CD4-positive, alpha-beta T cell (primary cell): ENCODE data around the gene CKLF. TPM values are rescaled to one million over a fixed set of nuclear protein-coding genes. Genes with fewer than 3 reads are reported as not detected.
"Not testable (repeated sequence)": the region's sequence is repeated elsewhere in the genome, so short reads cannot be mapped to it uniquely, and the experiment has no call there.

ENCODE experiments used
- ATAC-seq: fragments of 200-7000 bp; cut with Tn5 transposase; one replicate; pipeline ENCODE4 v1.10.0; 2022; ENCODE audit warnings: mild to moderate bottlenecking; ENCODE audit not compliant: poor library complexity
- CTCF ChIA-PET: fragments of 350-600 bp; sonication (Branson Sonifier 250); formaldehyde crosslinking; loops from one replicate; lab custom pipeline; 2021; ENCODE audit warnings: antibody characterized with exemption, inconsistent platforms; lab: Charles Lee
- POLR2A ChIA-PET: fragments of 350-600 bp; sonication (Branson Sonifier 250); formaldehyde crosslinking; loops from one replicate; lab custom pipeline; 2021; ENCODE audit warnings: antibody characterized with exemption, inconsistent platforms; lab: Charles Lee
- DNase-seq, 14 experiments: peaks; one replicate each; pipeline ENCODE4 v3.0.0-alpha.2; 2013 to 2020; ENCODE audit warnings: mixed read lengths in 2 of 14
- H3K27ac ChIP-seq, 2 donors: one replicate each; pipeline versions ENCODE4 v1.5.1 to v1.7.0; 2013; ENCODE audit warnings: low read length in 2 of 2, low read depth in 1 of 2, mild to moderate bottlenecking in 1 of 2
- H3K27me3 ChIP-seq, 2 experiments: 1 replicate in 1 of 2; 2 replicates in 1 of 2; pipeline versions ENCODE4 v1.6.1 to v1.7.0; 2013; ENCODE audit warnings: low read length in 2 of 2, control low read depth in 1 of 2, mild to moderate bottlenecking in 1 of 2, moderate library complexity in 1 of 2; ENCODE audit not compliant: insufficient read depth in 2 of 2, control insufficient read depth in 1 of 2
- H3K36me3 ChIP-seq: one replicate; pipeline ENCODE4 v1.6.1; 2013; ENCODE audit warnings: low read length, control low read depth; ENCODE audit not compliant: insufficient read depth
- H3K4me1 ChIP-seq: one replicate; pipeline ENCODE4 v1.6.1; 2013; ENCODE audit warnings: low read length, control low read depth; ENCODE audit not compliant: insufficient read depth
- H3K4me3 ChIP-seq: one replicate; pipeline ENCODE4 v1.5.1; 2013; ENCODE audit warnings: mild to moderate bottlenecking, low read length, moderate library complexity
- H3K9me3 ChIP-seq, 2 experiments: 1 replicate in 1 of 2; 2 replicates in 1 of 2; pipeline versions ENCODE4 v1.6.1 to v1.7.0; 2013; ENCODE audit warnings: low read length in 2 of 2, mild to moderate bottlenecking in 2 of 2, control low read depth in 1 of 2, moderate library complexity in 1 of 2; ENCODE audit not compliant: control insufficient read depth in 1 of 2, insufficient read depth in 1 of 2
- H3K27ac Mint-ChIP-seq: one replicate; pipeline ENCODE4 v1.8.0; 2020; ENCODE audit warnings: mixed read lengths
- H3K27me3 Mint-ChIP-seq: one replicate; pipeline ENCODE4 v1.8.0; 2021; ENCODE audit warnings: mixed read lengths
- H3K36me3 Mint-ChIP-seq: one replicate; pipeline ENCODE4 v1.8.0; 2021; ENCODE audit warnings: low read depth, mixed read lengths
- H3K4me1 Mint-ChIP-seq: one replicate; pipeline ENCODE4 v1.8.0; 2021; ENCODE audit warnings: low read depth, mixed read lengths
- H3K4me3 Mint-ChIP-seq: one replicate; pipeline ENCODE4 v1.8.0; 2020; ENCODE audit warnings: mild to moderate bottlenecking, mixed read lengths
- H3K9me3 Mint-ChIP-seq: one replicate; pipeline ENCODE4 v1.8.0; 2020; ENCODE audit warnings: mixed read lengths
- CTCF ChIP-seq: fragments of 200-600 bp; IDR thresholded peaks from one replicate; pipeline ENCODE4 v1.8.0; 2022; ENCODE audit warnings: antibody characterized with exemption, mild to moderate bottlenecking
- intact Hi-C, 2 experiments: fragments of 100-400 bp; cut with DNase I in 1 of 2; cut with micrococcal nuclease in 1 of 2; formaldehyde crosslinking; loops; one replicate each; pipeline versions ENCODE4 v1.15.1 to v1.9.0; 2023 to 2025; cut with DNase I, micrococcal nuclease
- total RNA-seq, 174 experiments: library from RNA in 2 of 174; stranded (reverse) in 2 of 174; gene quantifications; one replicate each; pipeline ENCODE4 v1.2.3 and lab custom pipeline; 2021 to 2026

Gene CKLF
- total RNA-seq, 2 experiments from 2014 or later, result 10.6 to 14.1 TPM

GRCh38 chr16:66511602-66512271, 40.6 kb upstream of the CKLF start:
- no peak overlapping the region for H3K4me3 ChIP-seq
- ChIA-PET POLR2A (interaction anchor here (0.6 to 4.4 kb wide), 3 partner anchors 9 to 40 kb away, joined by 3 to 28 read pairs (median 9); partner anchors contain the start of gene CKLF), CTCF (interaction anchor here (0.7 to 3.5 kb wide), 5 partner anchors 10 to 140 kb away, joined by 3 to 15 read pairs (median 5); no protein-coding TSS in a partner anchor)
- H3K36me3 ChIP-seq, result peaks cover 6% of the 10 kb centered on the region
- ATAC-seq (no peak), DNase-seq (peak in 4 of 14 experiments; percentile 36 to 46 (median 40))
- Mint-ChIP-seq H3K27ac (no peak overlapping the region), H3K4me3 (no peak overlapping the region), H3K9me3 (no peaks in the 10 kb centered on the region), H3K36me3 (no peaks in the 10 kb centered on the region), H3K27me3 (no peaks in the 10 kb centered on the region), H3K4me1 (peaks cover 22% of the 10 kb centered on the region)
- H3K9me3 ChIP-seq, result peaks cover 0 to 5% of the 10 kb centered on the region in 2 experiments
- no peaks in the 10 kb centered on the region for H3K27me3 ChIP-seq
- H3K4me1 ChIP-seq, result peaks cover 50% of the 10 kb centered on the region
- no peak overlapping the region for H3K27ac ChIP-seq
- no peak for TF ChIP-seq CTCF
- intact Hi-C loops, result loop anchor here (1.0 to 2.0 kb wide), 2 partner anchors 77 to 78 kb away; no protein-coding TSS in a partner anchor

- peaks cover 58% of the 10 kb centered on the region for H3K4me1 ChIP-seq
- Mint-ChIP-seq H3K27ac (no peak overlapping the region), H3K36me3 (no peaks in the 10 kb centered on the region), H3K9me3 (no peaks in the 10 kb centered on the region), H3K4me1 (peaks cover 30% of the 10 kb centered on the region), H3K27me3 (no peaks in the 10 kb centered on the region), H3K4me3 (no peak overlapping the region)
- peaks cover 0 to 5% of the 10 kb centered on the region in 2 experiments for H3K9me3 ChIP-seq
- ChIA-PET CTCF (interaction anchor here (0.7 to 3.5 kb wide), 5 partner anchors 10 to 139 kb away, joined by 3 to 15 read pairs (median 5); no protein-coding TSS in a partner anchor), POLR2A (interaction anchor here (0.6 to 4.4 kb wide), 3 partner anchors 8 to 39 kb away, joined by 3 to 28 read pairs (median 9); partner anchors contain the start of gene CKLF)
- no peak for DNase-seq
- intact Hi-C loops, result loop anchor here (1.0 to 2.0 kb wide), 2 partner anchors 76 to 77 kb away; no protein-coding TSS in a partner anchor
- no peak for ATAC-seq
- no peak for TF ChIP-seq CTCF
- no peak overlapping the region for H3K4me3 ChIP-seq
- H3K27ac ChIP-seq, result no peak overlapping the region
- H3K36me3 ChIP-seq, result peaks cover 6% of the 10 kb centered on the region
- H3K27me3 ChIP-seq, result no peaks in the 10 kb centered on the region
Measured at GRCh38 chr16:66512272-66513110, 39.9 kb upstream of the CKLF start.

- Mint-ChIP-seq H3K27me3 (no peaks in the 10 kb centered on the region), H3K4me3 (no peak overlapping the region), H3K9me3 (no peaks in the 10 kb centered on the region), H3K4me1 (peaks cover 35% of the 10 kb centered on the region), H3K27ac (no peak overlapping the region), H3K36me3 (no peaks in the 10 kb centered on the region)
- ChIA-PET POLR2A (interaction anchor here (2.1 to 4.4 kb wide), 2 partner anchors 10 to 39 kb away, joined by 9 to 28 read pairs; partner anchors contain the start of gene CKLF), CTCF (interaction anchor here (1.8 to 3.5 kb wide), 3 partner anchors 9 to 76 kb away, joined by 5 to 15 read pairs (median 13); no protein-coding TSS in a partner anchor)
- H3K36me3 ChIP-seq, result peaks cover 6% of the 10 kb centered on the region
- intact Hi-C loops, result loop anchor here in 1 of 2 experiments (2.0 kb wide), 1 partner anchor 76 kb away; no protein-coding TSS in a partner anchor
- H3K27ac ChIP-seq, result no peak overlapping the region
- H3K9me3 ChIP-seq, result peaks cover 0 to 5% of the 10 kb centered on the region in 2 experiments
- DNase-seq, result no peak
- no peak for ATAC-seq
- H3K4me3 ChIP-seq, result no peak overlapping the region
- H3K27me3 ChIP-seq, result no peaks in the 10 kb centered on the region
- H3K4me1 ChIP-seq, result peaks cover 65% of the 10 kb centered on the region
- no peak for TF ChIP-seq CTCF
Measured at GRCh38 chr16:66513111-66513723, 39.2 kb upstream of the CKLF start.

DNA sequence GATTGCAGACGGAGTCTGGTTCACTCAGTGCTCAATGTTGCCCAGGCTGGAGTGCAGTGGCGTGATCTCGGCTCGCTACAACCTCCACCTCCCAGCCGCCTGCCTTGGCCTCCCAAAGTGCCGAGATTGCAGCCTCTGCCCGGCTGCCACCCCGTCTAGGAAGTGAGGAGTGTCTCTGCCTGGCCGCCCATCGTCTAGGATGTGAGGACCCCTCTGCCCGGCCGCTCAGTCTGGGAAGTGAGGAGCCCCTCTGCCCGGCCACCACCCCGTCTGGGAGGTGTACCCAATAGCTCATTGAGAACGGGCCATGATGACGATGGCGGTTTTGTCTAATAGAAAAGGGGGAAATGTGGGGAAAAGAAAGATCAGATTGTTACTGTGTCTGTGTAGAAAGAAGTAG, 38.0 kb upstream of the CKLF start:
- H3K27ac Mint-ChIP-seq, H3K9me3 Mint-ChIP-seq, H3K9me3 ChIP-seq, ATAC-seq, DNase-seq, H3K27ac ChIP-seq, H3K4me3 Mint-ChIP-seq, H3K36me3 Mint-ChIP-seq, H3K4me3 ChIP-seq, CTCF ChIA-PET, H3K27me3 ChIP-seq, intact Hi-C loops, H3K36me3 ChIP-seq, H3K27me3 Mint-ChIP-seq, POLR2A ChIA-PET: not testable (repeated sequence)
- H3K4me1 ChIP-seq, result peaks cover 67% of the 10 kb centered on the region
- peaks cover 38% of the 10 kb centered on the region for H3K4me1 Mint-ChIP-seq
